Measurements from ENCODE around the gene NTM.

DNA sequence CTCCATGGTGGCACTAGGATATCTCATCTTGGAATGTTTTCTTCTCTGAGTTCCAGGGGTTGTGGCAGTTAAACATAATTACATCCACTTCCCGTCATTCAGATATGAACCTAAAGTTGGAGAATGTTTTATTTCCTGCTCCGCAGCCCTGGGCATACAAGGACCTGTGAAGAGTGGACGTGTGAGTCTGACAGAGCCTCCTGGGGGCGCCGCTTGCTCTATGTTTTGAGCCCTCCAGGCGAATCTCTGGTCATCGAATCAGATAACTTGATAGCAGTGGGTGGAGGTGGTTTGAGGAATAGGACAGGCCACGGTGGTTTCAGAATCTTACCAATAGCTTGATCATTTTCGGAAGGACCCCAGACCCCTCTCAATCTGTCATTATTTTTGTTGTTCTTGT is 174.2 kb downstream of the NTM start:
- TF ChIP-seq, protein P1, sequence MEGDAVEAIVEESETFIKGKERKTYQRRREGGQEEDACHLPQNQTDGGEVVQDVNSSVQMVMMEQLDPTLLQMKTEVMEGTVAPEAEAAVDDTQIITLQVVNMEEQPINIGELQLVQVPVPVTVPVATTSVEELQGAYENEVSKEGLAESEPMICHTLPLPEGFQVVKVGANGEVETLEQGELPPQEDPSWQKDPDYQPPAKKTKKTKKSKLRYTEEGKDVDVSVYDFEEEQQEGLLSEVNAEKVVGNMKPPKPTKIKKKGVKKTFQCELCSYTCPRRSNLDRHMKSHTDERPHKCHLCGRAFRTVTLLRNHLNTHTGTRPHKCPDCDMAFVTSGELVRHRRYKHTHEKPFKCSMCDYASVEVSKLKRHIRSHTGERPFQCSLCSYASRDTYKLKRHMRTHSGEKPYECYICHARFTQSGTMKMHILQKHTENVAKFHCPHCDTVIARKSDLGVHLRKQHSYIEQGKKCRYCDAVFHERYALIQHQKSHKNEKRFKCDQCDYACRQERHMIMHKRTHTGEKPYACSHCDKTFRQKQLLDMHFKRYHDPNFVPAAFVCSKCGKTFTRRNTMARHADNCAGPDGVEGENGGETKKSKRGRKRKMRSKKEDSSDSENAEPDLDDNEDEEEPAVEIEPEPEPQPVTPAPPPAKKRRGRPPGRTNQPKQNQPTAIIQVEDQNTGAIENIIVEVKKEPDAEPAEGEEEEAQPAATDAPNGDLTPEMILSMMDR (IDR thresholded peaks at IDR 0.05; ENCODE audit: low read depth, low read length, poor library complexity, severe bottlenecking): no peak
- no peak for TF ChIP-seq EZH2phosphoT487 (IDR thresholded peaks at IDR 0.05; ENCODE audit: borderline replicate concordance, low read length)
